Loucy (cell line): ENCODE data around the gene ATRNL1.

Source experiments
- H2AFZ ChIP-seq: fragments of 200-600 bp; sonication (generic); 2 replicates; pipeline ENCODE4 v1.6.0; 2016; ENCODE audit warnings: antibody characterized with exemption, mild to moderate bottlenecking, low read length, moderate library complexity
- H3F3A ChIP-seq: fragments of 200-600 bp; 2 replicates; pipeline ENCODE4 v1.6.0; 2016; ENCODE audit warnings: antibody characterized with exemption, low read depth, mild to moderate bottlenecking
- H3K27me3 ChIP-seq: fragments of 200-600 bp; sonication (generic); 2 replicates; pipeline ENCODE4 v1.6.1; 2014; ENCODE audit warnings: low read length, mild to moderate bottlenecking; ENCODE audit not compliant: insufficient read depth, poor library complexity, severe bottlenecking
- H3K36me3 ChIP-seq: fragments of 200-600 bp; sonication (generic); 2 replicates; pipeline ENCODE4 v1.6.1; 2016; ENCODE audit warnings: low read length; ENCODE audit not compliant: insufficient read depth
- H3K4me1 ChIP-seq: fragments of 200-600 bp; sonication (generic); 2 replicates; pipeline ENCODE4 v1.5.1; 2014; ENCODE audit warnings: low read length, mild to moderate bottlenecking; ENCODE audit not compliant: insufficient read depth, poor library complexity, severe bottlenecking
- H3K4me2 ChIP-seq: fragments of 200-600 bp; sonication (generic); 2 replicates; pipeline ENCODE4 v1.6.0; 2014; ENCODE audit warnings: antibody characterized with exemption, low read length, low read depth, mild to moderate bottlenecking; ENCODE audit not compliant: poor library complexity, severe bottlenecking
- H3K4me3 ChIP-seq: fragments of 200-600 bp; sonication (generic); 2 replicates; pipeline ENCODE4 v1.5.1; 2014; ENCODE audit warnings: low read length, mild to moderate bottlenecking, mixed read lengths; ENCODE audit not compliant: poor library complexity, severe bottlenecking
- H3K79me2 ChIP-seq: fragments of 200-600 bp; sonication (generic); 2 replicates; pipeline ENCODE4 v1.6.1; 2014; ENCODE audit warnings: low read length; ENCODE audit not compliant: insufficient read depth
- H3K9ac ChIP-seq: fragments of 200-600 bp; sonication (generic); 2 replicates; pipeline ENCODE4 v1.6.0; 2014; ENCODE audit warnings: mild to moderate bottlenecking, low read depth, low read length, moderate library complexity; ENCODE audit not compliant: poor library complexity, severe bottlenecking
- H3K9me2 ChIP-seq: fragments of 200-600 bp; sonication (generic); replicated peaks from 2 replicates; pipeline ENCODE4 v1.6.1; 2016; ENCODE audit warnings: low read depth, low read length, mixed read lengths
- H3K9me3 ChIP-seq: fragments of 200-600 bp; sonication (generic); 2 replicates; pipeline ENCODE4 v1.6.1; 2014; ENCODE audit warnings: mild to moderate bottlenecking, antibody characterized with exemption, low read length, low read depth; ENCODE audit not compliant: insufficient read depth
- H4K20me1 ChIP-seq: fragments of 200-600 bp; sonication (generic); 2 replicates; pipeline ENCODE4 v1.6.0; 2014; ENCODE audit warnings: antibody characterized with exemption, low read length, mild to moderate bottlenecking; ENCODE audit not compliant: insufficient read depth, poor library complexity, severe bottlenecking
- EZH2phosphoT487 ChIP-seq: fragments of 200-600 bp; IDR thresholded peaks from 2 replicates; pipeline ENCODE4 v1.6.1; 2018; ENCODE audit warnings: antibody characterized with exemption, mild to moderate bottlenecking, moderate library complexity, borderline replicate concordance
- TF ChIP-seq, protein P1 (sequence below): fragments of 200-600 bp; sonication (generic); conservative IDR thresholded peaks from 2 replicates; pipeline ENCODE4 v1.5.1; 2014; ENCODE audit warnings: mild to moderate bottlenecking, antibody characterized with exemption, low read length

Gene ATRNL1

GRCh38 chr10:115918812-115919211, 825.6 kb downstream of the ATRNL1 start:
- Histone ChIP-seq H3K9me2 (no peaks in the 10 kb centered on the region), H3F3A (no peaks in the 10 kb centered on the region), H3K27me3 (no peaks in the 10 kb centered on the region), H3K4me3 (no peak overlapping the region), H3K9me3 (peaks cover 3% of the 10 kb centered on the region; the same call in 1 of the 2 replicates), H3K9ac (no peak overlapping the region), H3K79me2 (no peaks in the 10 kb centered on the region), H4K20me1 (no peaks in the 10 kb centered on the region), H2AFZ (no peak overlapping the region), H3K4me2 (peak overlapping the region; percentile 2), H3K36me3 (no peaks in the 10 kb centered on the region), H3K4me1 (peaks cover 11% of the 10 kb centered on the region)
- TF ChIP-seq EZH2phosphoT487: no peak
- TF ChIP-seq, protein P1, sequence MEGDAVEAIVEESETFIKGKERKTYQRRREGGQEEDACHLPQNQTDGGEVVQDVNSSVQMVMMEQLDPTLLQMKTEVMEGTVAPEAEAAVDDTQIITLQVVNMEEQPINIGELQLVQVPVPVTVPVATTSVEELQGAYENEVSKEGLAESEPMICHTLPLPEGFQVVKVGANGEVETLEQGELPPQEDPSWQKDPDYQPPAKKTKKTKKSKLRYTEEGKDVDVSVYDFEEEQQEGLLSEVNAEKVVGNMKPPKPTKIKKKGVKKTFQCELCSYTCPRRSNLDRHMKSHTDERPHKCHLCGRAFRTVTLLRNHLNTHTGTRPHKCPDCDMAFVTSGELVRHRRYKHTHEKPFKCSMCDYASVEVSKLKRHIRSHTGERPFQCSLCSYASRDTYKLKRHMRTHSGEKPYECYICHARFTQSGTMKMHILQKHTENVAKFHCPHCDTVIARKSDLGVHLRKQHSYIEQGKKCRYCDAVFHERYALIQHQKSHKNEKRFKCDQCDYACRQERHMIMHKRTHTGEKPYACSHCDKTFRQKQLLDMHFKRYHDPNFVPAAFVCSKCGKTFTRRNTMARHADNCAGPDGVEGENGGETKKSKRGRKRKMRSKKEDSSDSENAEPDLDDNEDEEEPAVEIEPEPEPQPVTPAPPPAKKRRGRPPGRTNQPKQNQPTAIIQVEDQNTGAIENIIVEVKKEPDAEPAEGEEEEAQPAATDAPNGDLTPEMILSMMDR: no peak

DNA sequence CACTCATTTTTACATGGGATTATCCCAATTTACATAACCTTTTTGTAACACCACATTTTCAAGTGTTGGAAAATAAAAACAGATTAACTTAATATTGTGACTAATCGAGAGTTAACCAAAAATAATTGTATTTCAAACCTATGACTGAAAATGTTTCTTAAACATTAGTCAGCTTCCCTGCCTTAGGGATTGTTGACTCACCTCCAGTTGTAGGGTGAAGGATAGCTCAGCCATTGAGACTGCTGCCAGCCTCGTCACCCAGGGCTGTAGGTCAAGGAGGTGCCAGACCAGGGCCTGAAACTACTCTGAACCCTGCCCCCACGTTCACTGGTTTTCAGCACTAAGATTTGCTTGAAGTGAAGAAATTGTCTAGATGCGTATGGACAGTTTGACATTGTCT, 828.6 kb downstream of the ATRNL1 start:
- Histone ChIP-seq H3F3A (no peaks in the 10 kb centered on the region), H3K4me3 (no peak overlapping the region), H3K27me3 (no peaks in the 10 kb centered on the region), H3K79me2 (no peaks in the 10 kb centered on the region), H4K20me1 (no peaks in the 10 kb centered on the region), H3K9me3 (no peaks in the 10 kb centered on the region), H3K36me3 (no peaks in the 10 kb centered on the region), H2AFZ (no peak overlapping the region), H3K4me2 (no peak overlapping the region), H3K9ac (no peak overlapping the region), H3K4me1 (peaks cover 10% of the 10 kb centered on the region), H3K9me2 (no peaks in the 10 kb centered on the region)
- TF ChIP-seq, protein P1: no peak
- TF ChIP-seq EZH2phosphoT487: no peak

- Histone ChIP-seq H3K4me1 (peaks cover 14% of the 10 kb centered on the region), H3K79me2 (no peaks in the 10 kb centered on the region), H3K27me3 (no peaks in the 10 kb centered on the region), H3F3A (no peaks in the 10 kb centered on the region), H4K20me1 (no peaks in the 10 kb centered on the region), H3K9me2 (no peaks in the 10 kb centered on the region), H3K4me3 (no peak overlapping the region), H3K9me3 (no peaks in the 10 kb centered on the region), H3K9ac (no peak overlapping the region), H2AFZ (no peak overlapping the region), H3K4me2 (no peak overlapping the region), H3K36me3 (no peaks in the 10 kb centered on the region)
- TF ChIP-seq, protein P1: no peak
- no peak for TF ChIP-seq EZH2phosphoT487
These were observed 838.1 kb downstream of the ATRNL1 start for GRCh38 chr10:115931309-115931708.
